ENCODE measurements around the gene GMCL2. TPM values are rescaled to one million over a fixed set of nuclear protein-coding genes. Genes with fewer than 3 reads are reported as not detected.

GMCL2 gene
- total RNA-seq, 6 experiments from 2014 or later, result not detected

DNA sequence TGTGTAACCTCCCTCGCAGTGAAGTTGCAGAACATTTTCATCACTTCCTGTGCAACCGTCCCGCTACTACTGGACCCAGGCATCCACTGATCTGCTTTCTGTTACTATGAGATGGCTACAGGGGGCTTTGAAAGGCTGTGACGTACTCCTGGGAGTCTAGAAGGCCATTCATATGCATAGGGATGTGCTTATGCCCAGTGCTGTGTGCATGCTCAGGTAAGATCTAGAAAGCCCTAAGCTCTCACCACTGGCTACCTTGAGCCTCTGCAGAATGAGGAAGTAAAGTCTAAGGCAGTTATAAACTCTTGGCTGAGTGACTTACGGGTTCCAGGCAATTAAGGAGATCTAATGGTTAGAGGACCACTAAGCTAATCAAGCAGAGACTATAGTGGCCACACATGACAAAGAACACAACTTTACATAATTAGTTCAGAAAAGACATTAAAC lies 28.9 kb upstream of the GMCL2 start:
- H3K27me3 ChIP-seq, result no peaks in the 10 kb centered on the region
- ATAC-seq, result no peak
- no peak for DNase-seq
- peaks cover 8 to 62% (median 20%) of the 10 kb centered on the region in 4 donors for H3K36me3 ChIP-seq
- TF ChIP-seq POLR2A (IDR thresholded peaks at IDR 0.05), result no peak
- TF ChIP-seq, protein P1, sequence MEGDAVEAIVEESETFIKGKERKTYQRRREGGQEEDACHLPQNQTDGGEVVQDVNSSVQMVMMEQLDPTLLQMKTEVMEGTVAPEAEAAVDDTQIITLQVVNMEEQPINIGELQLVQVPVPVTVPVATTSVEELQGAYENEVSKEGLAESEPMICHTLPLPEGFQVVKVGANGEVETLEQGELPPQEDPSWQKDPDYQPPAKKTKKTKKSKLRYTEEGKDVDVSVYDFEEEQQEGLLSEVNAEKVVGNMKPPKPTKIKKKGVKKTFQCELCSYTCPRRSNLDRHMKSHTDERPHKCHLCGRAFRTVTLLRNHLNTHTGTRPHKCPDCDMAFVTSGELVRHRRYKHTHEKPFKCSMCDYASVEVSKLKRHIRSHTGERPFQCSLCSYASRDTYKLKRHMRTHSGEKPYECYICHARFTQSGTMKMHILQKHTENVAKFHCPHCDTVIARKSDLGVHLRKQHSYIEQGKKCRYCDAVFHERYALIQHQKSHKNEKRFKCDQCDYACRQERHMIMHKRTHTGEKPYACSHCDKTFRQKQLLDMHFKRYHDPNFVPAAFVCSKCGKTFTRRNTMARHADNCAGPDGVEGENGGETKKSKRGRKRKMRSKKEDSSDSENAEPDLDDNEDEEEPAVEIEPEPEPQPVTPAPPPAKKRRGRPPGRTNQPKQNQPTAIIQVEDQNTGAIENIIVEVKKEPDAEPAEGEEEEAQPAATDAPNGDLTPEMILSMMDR (IDR thresholded peaks at IDR 0.05), result no peak
- peaks cover 0 to 39% (median 16%) of the 10 kb centered on the region in 4 donors for H3K4me1 ChIP-seq
- H3K27ac ChIP-seq, result no peak overlapping the region
- intact Hi-C loops (cut with DNase I), result no loop called here
- WGBS (ENCODE audit: insufficient coverage, low coverage, low lambda C conversion rate, missing lambda C conversion rate), result 62% methylated on average over 4 of the region's 5 CpGs
- no peak overlapping the region for H3K4me3 ChIP-seq
- H3K9me3 ChIP-seq, result no peaks in the 10 kb centered on the region

DNA sequence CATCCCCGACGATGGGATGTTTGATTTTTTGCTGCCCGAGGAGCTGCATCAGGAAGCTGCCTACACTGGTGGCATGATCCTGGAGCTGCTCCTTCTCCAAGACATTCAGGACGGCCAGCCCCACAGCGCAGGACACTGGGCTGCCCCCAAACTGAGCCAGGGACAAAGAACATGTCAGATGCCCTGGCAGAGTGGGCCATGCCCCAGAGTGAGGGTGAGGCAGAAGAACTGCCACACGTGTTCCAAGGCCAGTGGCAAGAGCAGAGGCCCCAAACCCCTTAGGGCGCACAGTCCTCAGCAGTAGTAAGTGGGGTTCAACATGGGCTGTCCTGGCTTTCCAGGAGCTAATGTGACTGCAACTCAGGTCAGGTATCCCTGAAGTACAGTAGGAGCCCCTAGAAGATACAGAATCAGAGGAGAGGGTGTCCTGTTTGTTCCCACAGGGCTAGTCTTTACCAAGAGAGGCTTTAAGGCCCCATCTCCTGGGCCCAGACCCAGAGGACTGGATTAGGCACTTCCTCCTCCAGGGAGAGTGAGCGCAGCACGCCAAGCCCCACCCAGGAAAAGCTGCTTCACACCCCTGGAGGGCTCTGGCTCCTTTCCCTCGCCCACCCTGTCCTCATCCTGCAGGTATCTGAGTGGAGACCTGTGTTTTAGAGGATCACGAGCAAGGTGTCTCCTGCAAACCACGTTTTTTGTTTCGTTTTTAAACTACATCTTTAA lies 28.3 kb upstream of the GMCL2 start:
- ATAC-seq (no peak), DNase-seq (no peak)

DNA sequence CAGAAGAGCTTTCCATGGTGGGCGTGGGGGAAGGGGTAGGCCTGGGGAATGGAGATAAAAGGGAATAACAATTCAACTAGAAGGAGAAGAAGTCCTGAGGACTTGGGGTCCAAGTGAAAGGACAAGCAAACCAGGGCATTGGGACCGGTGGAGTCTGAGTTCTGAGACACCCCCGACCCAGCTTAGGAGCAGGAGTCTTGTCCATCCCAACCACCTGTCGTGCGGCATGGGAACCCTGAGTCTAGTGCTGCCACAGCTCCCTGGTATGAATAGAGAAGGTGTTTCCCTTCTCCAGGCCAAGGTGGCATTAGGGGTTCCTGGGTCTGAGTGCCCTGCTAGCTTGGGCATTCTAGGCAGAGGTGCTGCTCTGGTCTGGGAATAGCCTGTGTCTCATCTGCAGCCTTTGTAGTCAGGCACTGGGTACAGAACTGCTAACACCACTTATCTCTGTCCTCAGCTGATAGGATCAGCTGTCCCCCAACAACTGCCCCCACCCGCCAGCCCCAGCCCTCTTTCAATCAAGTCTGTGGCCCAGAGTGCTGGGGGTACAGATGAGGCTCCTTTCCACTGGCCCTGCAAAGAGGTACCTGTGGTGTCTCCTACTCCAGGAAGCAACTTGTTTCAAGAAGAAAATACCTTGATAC lies 27.1 kb upstream of the GMCL2 start:
- ATAC-seq, result peak in 1 of 4 donors; percentile 3
- no peak for TF ChIP-seq POLR2A (IDR thresholded peaks at IDR 0.05)
- TF ChIP-seq, protein P1 (IDR thresholded peaks at IDR 0.05), result no peak
- Histone ChIP-seq H3K4me3 (no peak overlapping the region), H3K36me3 (peaks cover 17 to 70% (median 35%) of the 10 kb centered on the region in 4 donors), H3K4me1 (peaks cover 0 to 39% (median 16%) of the 10 kb centered on the region in 4 donors), H3K27me3 (no peaks in the 10 kb centered on the region), H3K9me3 (no peaks in the 10 kb centered on the region), H3K27ac (peak overlapping the region in 2 of 3 donors; percentile 52 to 53)
- DNase-seq, result no peak
- intact Hi-C loops (cut with DNase I), result no loop called here
- WGBS (ENCODE audit: insufficient coverage, low coverage, low lambda C conversion rate, missing lambda C conversion rate), result 75% methylated on average over 3 of the region's 6 CpGs

More for the DNA sequence above, 28.3 kb upstream of the GMCL2 start:
- H3K27me3 ChIP-seq, result no peaks in the 10 kb centered on the region
- H3K9me3 ChIP-seq, result no peaks in the 10 kb centered on the region
- intact Hi-C loops (cut with DNase I), result no loop called here
- no peak overlapping the region for H3K4me3 ChIP-seq
- peaks cover 0 to 39% (median 16%) of the 10 kb centered on the region in 4 donors for H3K4me1 ChIP-seq
- no peak overlapping the region for H3K27ac ChIP-seq
- whole genome bisulfite sequencing (ENCODE audit: insufficient coverage, low coverage, low lambda C conversion rate, missing lambda C conversion rate), result 67% methylated on average over 8 of the region's 13 CpGs
- H3K36me3 ChIP-seq, result peaks cover 11 to 64% (median 25%) of the 10 kb centered on the region in 4 donors
- TF ChIP-seq, protein P1 (IDR thresholded peaks at IDR 0.05), result no peak

DNA sequence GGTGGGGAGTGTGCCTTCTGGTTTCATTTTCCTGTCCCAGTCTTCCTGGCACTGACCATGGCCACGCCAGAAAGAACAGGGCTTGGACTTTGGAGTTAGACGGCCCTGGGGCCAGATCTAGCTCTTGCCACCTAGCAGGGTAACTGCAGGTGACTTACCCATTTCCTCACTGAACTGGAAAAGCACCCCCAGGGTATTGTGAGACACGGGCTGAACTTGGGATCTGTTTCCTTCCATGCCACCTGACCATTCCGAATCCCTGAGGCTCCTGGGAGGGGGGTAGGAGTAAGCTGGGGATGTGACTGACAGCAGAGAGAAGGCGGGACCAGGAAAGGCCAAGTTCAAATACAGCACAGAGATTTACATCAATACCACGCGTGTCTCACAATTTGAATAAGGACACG lies 26.6 kb upstream of the GMCL2 start:
- Histone ChIP-seq H3K4me1 (peaks cover 0 to 39% (median 16%) of the 10 kb centered on the region in 4 donors), H3K4me3 (no peak overlapping the region), H3K27ac (peak overlapping the region in 2 of 3 donors; percentile 52 to 68), H3K27me3 (no peaks in the 10 kb centered on the region), H3K36me3 (peaks cover 15 to 72% (median 38%) of the 10 kb centered on the region in 4 donors), H3K9me3 (no peaks in the 10 kb centered on the region)
- WGBS (ENCODE audit: insufficient coverage, low coverage, low lambda C conversion rate, missing lambda C conversion rate), result 26% methylated on average over 8 of the region's 8 CpGs
- ATAC-seq (peak; percentile 73 to 80 (median 77)), DNase-seq (peak; percentile 60 to 86 (median 78))
- TF ChIP-seq, protein P1 (IDR thresholded peaks at IDR 0.05), result no peak
- intact Hi-C loops (cut with DNase I), result no loop called here

All from right lobe of liver (tissue), 6 donors.